Ovary (tissue), 9 donors: ENCODE results near the gene IQGAP2. TPM values are rescaled to one million over a fixed set of nuclear protein-coding genes. Genes with fewer than 3 reads are reported as not detected.

ENCODE experiments used
- DNase-seq, 5 donors: peaks; one replicate each; pipeline ENCODE4 v3.0.0-alpha.2; 2019 to 2020
- H3K27ac ChIP-seq, 2 donors: fragments of 200-600 bp; one replicate each; pipeline versions ENCODE4 v1.5.1 to v1.8.0; 2019 to 2022
- H3K27me3 ChIP-seq: fragments of 200-600 bp; one replicate; pipeline ENCODE4 v1.8.0; 2022
- H3K36me3 ChIP-seq: fragments of 200-600 bp; sonication (generic); one replicate; pipeline ENCODE4 v1.5.1; 2019
- H3K4me1 ChIP-seq: one replicate; pipeline ENCODE4 v1.8.1; 2013; ENCODE audit warnings: mild to moderate bottlenecking, moderate library complexity; ENCODE audit not compliant: insufficient read depth
- H3K4me3 ChIP-seq: fragments of 200-600 bp; sonication (generic); one replicate; pipeline ENCODE4 v1.5.1; 2017
- H3K9me3 ChIP-seq, 2 donors: fragments of 200-600 bp in 1 of 2; sonication (generic) in 1 of 2; one replicate each; pipeline versions ENCODE4 v1.5.1 to v1.8.1; 2013 to 2019; ENCODE audit warnings: mild to moderate bottlenecking in 1 of 2, moderate library complexity in 1 of 2
- CTCF ChIP-seq, 3 donors: fragments of 450-650 bp in 2 of 3; fragments of 200-600 bp in 1 of 3; IDR thresholded peaks; one replicate each; pipeline versions ENCODE4 v1.5.1 to v1.8.0; 2016 to 2022; ENCODE audit warnings: antibody characterized with exemption in 3 of 3, mild to moderate bottlenecking in 1 of 3
- EP300 ChIP-seq: sonication (generic); formaldehyde crosslinking; IDR thresholded peaks from one replicate; pipeline ENCODE4 v1.6.1; 2017; ENCODE audit warnings: antibody characterized with exemption
- POLR2A ChIP-seq: fragments of 450-650 bp; IDR thresholded peaks from one replicate; pipeline ENCODE4 v1.6.1; 2017; ENCODE audit warnings: antibody characterized with exemption, mild to moderate bottlenecking, moderate library complexity
- WGBS, 3 donors: extraction: QIAGEN DNeasy Blood & Tissue Kit in 1 of 3; methylation state at CpG; one replicate each; pipeline versions ENCODE4 v1.1.5 to v1.1.7; 2013 to 2017; 5-methylcytosine and 5-hydroxymethylcytosine counted together
- intact Hi-C, 4 donors: fragments of 100-400 bp; cut with DNase I; formaldehyde crosslinking; loops; one replicate each; pipeline versions ENCODE4 v1.11.0 to v1.15.1; 2022 to 2023
- polyA plus RNA-seq, 2 donors: library from polyadenylated mRNA; stranded (reverse); fragments of 200-250 nt in 1 of 2; fragments of 350-450 nt in 1 of 2; fragmentation: Illumina TruSeq in 1 of 2; extraction: RNeasy Lipid Tissue Mini Kit (QIAGEN cat#74804) in 1 of 2; gene quantifications; one replicate each; pipeline ENCODE4 v1.2.3, GENCODE V29; 2013 to 2014
- total RNA-seq, 7 donors: library from RNA; depleted of rRNA in 2 of 7; stranded (reverse); fragments of >200 nt in 2 of 7; fragmentation: NEBNext Ultra II Directional in 3 of 7; extraction: Animal tissue kit (Norgen Biotek cat#: 25700) in 3 of 7; gene quantifications; one replicate each; pipeline versions ENCODE4 v1.1.0 to v1.2.4, GENCODE V29; 2016 to 2023
- donor health status: DM: no; HTN: no; CAD: no; lungs with moderate emphysema.
- donor health status: DM: no; HTN: no; CAD: no.
- donor health status: Bipolar disorder and iron deficiency.
- donor health status: DM: yes; HTN: yes; CAD: no.
- donor health status: DM: no; HTN: no; CAD: no.
- donor health status: DM: yes; HTN: yes; CAD: no.

Gene IQGAP2
- total and polyA plus RNA-seq, 9 donors = 8.6 to 27.6 (median 13.9) TPM

GRCh38 chr5:76472335-76473008 lies 69.4 kb downstream of the IQGAP2 start:
- DNase-seq = no peak
- Histone ChIP-seq H3K9me3 (no peaks in the 10 kb centered on the region), H3K4me3 (no peak overlapping the region), H3K27ac (no peak overlapping the region), H3K4me1 (peaks cover 2% of the 10 kb centered on the region), H3K36me3 (no peaks in the 10 kb centered on the region), H3K27me3 (no peaks in the 10 kb centered on the region)
- no peak for TF ChIP-seq CTCF (IDR thresholded peaks at IDR 0.05)
- no peak for TF ChIP-seq POLR2A
- no peak for TF ChIP-seq EP300
- 84 to 94% (median 92%) methylated on average over 7 of the region's 7 CpGs for WGBS, 3 donors
- intact Hi-C loops = no loop called here

- peaks cover 2% of the 10 kb centered on the region for H3K4me1 ChIP-seq
- no peak for DNase-seq
- H3K4me3 ChIP-seq = no peak overlapping the region
- WGBS, 3 donors = 98 to 99% (median 99%) methylated on average over 2 of the region's 2 CpGs
- intact Hi-C loops = no loop called here
- TF ChIP-seq POLR2A = no peak
- TF ChIP-seq EP300 = no peak
- no peak for TF ChIP-seq CTCF (IDR thresholded peaks at IDR 0.05)
- H3K36me3 ChIP-seq = no peaks in the 10 kb centered on the region
- H3K27ac ChIP-seq = no peak overlapping the region
- H3K27me3 ChIP-seq = no peaks in the 10 kb centered on the region
- H3K9me3 ChIP-seq = no peaks in the 10 kb centered on the region
These were observed 69.9 kb downstream of the IQGAP2 start for GRCh38 chr5:76473009-76473336.

GRCh38 chr5:76473661-76474060 lies 70.6 kb downstream of the IQGAP2 start:
- H3K27ac ChIP-seq = no peak overlapping the region
- WGBS, 3 donors = 81 to 95% (median 93%) methylated on average over 3 of the region's 3 CpGs
- H3K36me3 ChIP-seq = no peaks in the 10 kb centered on the region
- H3K9me3 ChIP-seq = no peaks in the 10 kb centered on the region
- no peak for TF ChIP-seq POLR2A
- no peak for TF ChIP-seq EP300
- no peak for TF ChIP-seq CTCF (IDR thresholded peaks at IDR 0.05)
- peaks cover 2% of the 10 kb centered on the region for H3K4me1 ChIP-seq
- no peak for DNase-seq
- no peak overlapping the region for H3K4me3 ChIP-seq
- intact Hi-C loops = no loop called here
- no peaks in the 10 kb centered on the region for H3K27me3 ChIP-seq

- TF ChIP-seq EP300 (no peak), POLR2A (no peak), CTCF (IDR thresholded peaks at IDR 0.05) (no peak)
- 42 to 72% (median 72%) methylated on average over 2 of the region's 2 CpGs for whole genome bisulfite sequencing, 3 donors
- no peaks in the 10 kb centered on the region for H3K27me3 ChIP-seq
- no peak overlapping the region for H3K27ac ChIP-seq
- no peak for DNase-seq
- intact Hi-C loops = no loop called here
- H3K4me3 ChIP-seq = no peak overlapping the region
- H3K4me1 ChIP-seq = peaks cover 2% of the 10 kb centered on the region
- no peaks in the 10 kb centered on the region for H3K36me3 ChIP-seq
- H3K9me3 ChIP-seq = no peaks in the 10 kb centered on the region
These were observed 71.3 kb downstream of the IQGAP2 start for GRCh38 chr5:76474377-76474776.
